ENCODE data around the gene ABHD16A.

GRCh38 chr6:31723980-31724691 lies 21.0 kb upstream of the ABHD16A start:
- TF ChIP-seq BCL3 (IDR thresholded peaks at IDR 0.05; ENCODE audit: borderline replicate concordance, insufficient read depth, low read depth, low read length, poor library complexity, severe bottlenecking) = no peak
- no peak for TF ChIP-seq TAF1 (IDR thresholded peaks at IDR 0.05; ENCODE audit: borderline replicate concordance, low read depth, low read length)
- TF ChIP-seq CTCF (IDR thresholded peaks at IDR 0.05 in 2 of 3, conservative IDR thresholded peaks at IDR 0.05 in 1 of 3; ENCODE audit: control insufficient read depth in 2 of 3, extremely low read depth in 1 of 3, insufficient read depth in 1 of 3, low read depth in 3 of 3, low read length in 3 of 3) = no peak
- TF ChIP-seq FOXK2 (IDR thresholded peaks at IDR 0.05) = no peak
- TF ChIP-seq YY1 (IDR thresholded peaks at IDR 0.05; ENCODE audit: low read depth, low read length) = no peak
- no peak for TF ChIP-seq FOXM1 (IDR thresholded peaks at IDR 0.05; ENCODE audit: low read depth, low read length)
